Vagina (tissue), 2 donors: Measurements from ENCODE around the gene FAM120B.

ENCODE experiments used
- POLR2A ChIP-seq, 2 donors: fragments of 450-650 bp; IDR thresholded peaks; one replicate each; pipeline ENCODE4 v1.6.1; 2017; ENCODE audit warnings: antibody characterized with exemption in 2 of 2, mild to moderate bottlenecking in 2 of 2, moderate library complexity in 2 of 2
- TF ChIP-seq, protein P1 (sequence below), 3 experiments: fragments of 450-650 bp in 2 of 3; fragments of 200-600 bp in 1 of 3; sonication (generic) in 1 of 3; IDR thresholded peaks; one replicate each; pipeline ENCODE4 v1.5.1; 2017 to 2019; ENCODE audit warnings: antibody characterized with exemption in 3 of 3, mild to moderate bottlenecking in 2 of 3, moderate library complexity in 2 of 3

DNA sequence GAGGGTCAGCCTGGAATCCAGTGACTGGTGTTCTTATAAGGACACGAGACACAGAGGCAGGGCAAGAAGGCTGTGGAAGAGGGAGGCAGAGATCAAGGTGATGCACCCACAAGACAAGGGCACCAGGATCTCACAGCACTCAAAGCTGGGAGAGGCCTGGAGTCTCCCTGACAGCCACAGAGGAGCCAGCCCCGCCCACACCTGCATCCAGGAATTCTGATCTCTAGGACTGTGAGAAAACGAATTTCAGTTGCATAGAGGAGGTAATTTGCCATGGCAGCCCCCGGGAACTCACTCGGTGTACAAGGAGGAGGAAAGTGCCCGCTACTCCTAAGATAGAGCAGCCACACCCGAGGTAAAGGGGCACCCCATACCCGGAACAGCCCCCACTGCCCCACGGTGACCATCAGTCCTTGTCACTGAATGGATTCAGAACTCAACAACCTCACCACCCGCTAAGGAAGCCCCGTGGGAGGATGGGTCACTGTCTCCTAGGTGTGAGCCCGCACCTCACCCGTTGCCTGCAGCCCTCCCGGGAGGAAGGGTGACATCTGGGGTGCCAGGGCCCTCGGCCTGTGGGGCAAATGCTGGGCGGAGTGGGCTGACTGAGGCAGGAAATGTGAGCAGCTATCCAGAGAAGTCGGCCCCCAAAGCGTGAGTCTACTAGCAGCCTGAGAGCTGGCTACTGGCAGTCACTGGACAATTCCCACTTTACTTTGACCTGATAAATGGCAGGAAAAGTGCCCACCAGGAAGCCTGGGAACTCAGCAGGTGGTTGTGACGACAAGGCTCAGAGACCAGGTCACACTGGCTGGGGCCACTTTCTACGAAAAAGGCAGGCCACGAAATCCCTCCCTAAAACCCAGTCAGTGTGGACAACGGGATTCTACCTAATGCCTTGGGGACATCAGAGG lies 38.1 kb upstream of the FAM120B start:
- TF ChIP-seq, protein P1, sequence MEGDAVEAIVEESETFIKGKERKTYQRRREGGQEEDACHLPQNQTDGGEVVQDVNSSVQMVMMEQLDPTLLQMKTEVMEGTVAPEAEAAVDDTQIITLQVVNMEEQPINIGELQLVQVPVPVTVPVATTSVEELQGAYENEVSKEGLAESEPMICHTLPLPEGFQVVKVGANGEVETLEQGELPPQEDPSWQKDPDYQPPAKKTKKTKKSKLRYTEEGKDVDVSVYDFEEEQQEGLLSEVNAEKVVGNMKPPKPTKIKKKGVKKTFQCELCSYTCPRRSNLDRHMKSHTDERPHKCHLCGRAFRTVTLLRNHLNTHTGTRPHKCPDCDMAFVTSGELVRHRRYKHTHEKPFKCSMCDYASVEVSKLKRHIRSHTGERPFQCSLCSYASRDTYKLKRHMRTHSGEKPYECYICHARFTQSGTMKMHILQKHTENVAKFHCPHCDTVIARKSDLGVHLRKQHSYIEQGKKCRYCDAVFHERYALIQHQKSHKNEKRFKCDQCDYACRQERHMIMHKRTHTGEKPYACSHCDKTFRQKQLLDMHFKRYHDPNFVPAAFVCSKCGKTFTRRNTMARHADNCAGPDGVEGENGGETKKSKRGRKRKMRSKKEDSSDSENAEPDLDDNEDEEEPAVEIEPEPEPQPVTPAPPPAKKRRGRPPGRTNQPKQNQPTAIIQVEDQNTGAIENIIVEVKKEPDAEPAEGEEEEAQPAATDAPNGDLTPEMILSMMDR (IDR thresholded peaks at IDR 0.05) = no peak
- no peak for TF ChIP-seq POLR2A (IDR thresholded peaks at IDR 0.05)
